Renal pelvis (tissue), 4 donors: ENCODE data around the gene IFI44. TPM values are rescaled to one million over a fixed set of nuclear protein-coding genes. Genes with fewer than 3 reads are reported as not detected.

Source experiments
- DNase-seq: peaks from one replicate; pipeline ENCODE4 v3.0.0-alpha.2; 2013
- polyA plus RNA-seq, 3 donors: library from polyadenylated mRNA; unstranded; fragments of 120-200 nt; gene quantifications; one replicate each; pipeline ENCODE4 v1.2.1, GENCODE V29; 2013; ENCODE audit not compliant: insufficient read length in 3 of 3

IFI44 gene
- polyA plus RNA-seq, 3 donors, result 12.2 to 14.3 (median 13.4) TPM

DNA sequence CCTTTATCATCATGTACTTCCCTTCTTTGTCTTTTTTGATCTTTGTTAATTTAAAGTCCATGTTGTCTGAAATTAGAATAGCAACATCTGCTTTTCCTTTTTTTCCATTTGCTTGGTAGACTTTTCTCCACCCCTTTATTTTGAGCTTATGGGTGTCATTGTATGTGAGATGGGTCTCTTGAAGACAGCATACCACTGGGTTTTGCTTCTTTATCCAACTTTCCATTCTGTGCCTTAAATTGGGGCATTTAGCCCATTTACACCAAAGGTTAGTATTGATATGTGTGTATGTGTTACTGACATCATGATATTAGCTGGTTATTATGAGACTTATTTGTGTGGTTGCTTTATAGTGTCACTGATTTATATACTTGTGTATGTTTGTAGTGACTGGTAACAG lies 50.2 kb downstream of the IFI44 start:
- no peak for DNase-seq

DNA sequence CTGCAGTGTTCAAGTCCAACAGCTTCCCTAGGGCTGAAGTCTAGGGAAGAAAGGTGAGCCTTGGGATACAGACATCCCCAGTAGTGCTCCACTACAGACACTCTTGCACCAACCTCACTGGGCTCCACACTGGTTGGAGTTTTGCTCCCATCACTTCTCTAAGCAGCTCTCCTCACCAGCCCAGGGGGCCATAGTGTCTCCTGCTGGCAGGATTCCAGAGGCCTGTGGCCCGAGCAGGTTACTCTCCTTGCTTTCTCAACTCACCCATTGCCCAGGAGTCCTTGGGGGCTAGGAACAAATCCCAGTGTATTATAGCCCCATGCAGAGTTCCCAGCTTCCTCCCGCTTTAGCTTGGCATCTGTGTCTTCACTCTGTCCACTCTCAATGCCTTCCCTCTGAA lies 52.8 kb downstream of the IFI44 start:
- DNase-seq, result no peak

GRCh38 chr1:78703806-78704205 lies 54.2 kb downstream of the IFI44 start:
- DNase-seq, result no peak

GRCh38 chr1:78712467-78713051 lies 62.9 kb downstream of the IFI44 start:
- DNase-seq, result peak; percentile 44

DNA sequence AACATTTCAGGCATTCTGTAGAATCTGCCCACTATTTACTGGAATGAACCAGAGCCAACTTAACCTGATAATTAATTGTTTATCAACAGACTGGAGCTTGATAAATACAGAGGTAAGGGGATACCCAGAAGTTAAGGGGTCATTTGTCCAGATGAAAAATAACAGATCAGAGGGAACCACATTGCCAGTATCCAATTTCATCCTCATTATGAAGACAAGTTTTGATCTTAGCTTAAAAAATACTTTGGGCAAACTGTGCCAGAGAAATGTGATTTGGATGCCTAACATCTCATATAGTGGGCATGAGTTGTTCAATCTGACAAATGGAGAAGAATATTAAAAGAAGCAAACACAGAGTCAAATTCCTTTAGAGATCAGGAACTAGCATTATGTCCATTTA lies 63.7 kb downstream of the IFI44 start:
- no peak for DNase-seq

Other genes starting within 250 kb of the IFI44 start
- under 1 TPM; 0.08 to 0.19 (median 0.16) TPM for gene PTGFR, start 158.9 kb upstream of the IFI44 start, polyA plus RNA-seq
- 1 to 10 TPM; 5.5 to 6.7 (median 6.7) TPM for gene IFI44L, start 29.4 kb upstream of the IFI44 start, polyA plus RNA-seq